Muscle of arm (tissue), 12 donors: ENCODE data around the gene HBG1. TPM values are rescaled to one million over a fixed set of nuclear protein-coding genes. Genes with fewer than 3 reads are reported as not detected.
"Not testable (repeated sequence)": the region's sequence is repeated elsewhere in the genome, so short reads cannot be mapped to it uniquely, and the experiment has no call there.

ENCODE experiments used
- DNase-seq: peaks from one replicate; pipeline ENCODE4 v3.0.0-alpha.2; 2013
- polyA plus RNA-seq, 12 donors: library from polyadenylated mRNA; unstranded; fragments of 120-200 nt; gene quantifications; one replicate each; pipeline ENCODE4 v1.2.1, GENCODE V29; 2013; ENCODE audit not compliant: insufficient read length in 12 of 12

The HBG1 gene
- polyA plus RNA-seq, 12 donors, result 4.2 to 8,722 (median 70.4) TPM; not detected in 1

DNA sequence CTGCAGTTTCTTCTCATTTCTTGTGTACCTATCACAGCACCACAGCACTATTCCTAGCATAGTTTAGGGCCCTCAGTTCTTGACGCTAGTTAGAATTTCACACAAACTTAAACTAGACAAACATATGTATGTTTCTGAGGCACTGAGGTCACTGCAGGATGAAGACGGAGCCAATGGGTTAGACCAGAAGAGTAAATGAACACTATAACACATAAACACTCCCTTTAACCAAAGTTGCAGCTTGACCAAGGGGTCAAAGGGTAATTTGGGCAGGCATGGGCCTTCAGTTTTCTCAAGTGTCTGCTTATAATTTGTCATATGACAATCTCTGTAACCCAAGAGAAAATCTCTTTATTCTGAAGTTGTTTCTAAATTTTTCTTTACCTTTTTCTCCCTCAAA is 33.0 kb upstream of the HBG1 start:
- DNase-seq, result no peak

- no peak for DNase-seq
Measured at GRCh38 chr11:5281596-5281995, 31.9 kb upstream of the HBG1 start.

GRCh38 chr11:5280582-5281102 is 31.0 kb upstream of the HBG1 start:
- DNase-seq, result peak; percentile 4

DNA sequence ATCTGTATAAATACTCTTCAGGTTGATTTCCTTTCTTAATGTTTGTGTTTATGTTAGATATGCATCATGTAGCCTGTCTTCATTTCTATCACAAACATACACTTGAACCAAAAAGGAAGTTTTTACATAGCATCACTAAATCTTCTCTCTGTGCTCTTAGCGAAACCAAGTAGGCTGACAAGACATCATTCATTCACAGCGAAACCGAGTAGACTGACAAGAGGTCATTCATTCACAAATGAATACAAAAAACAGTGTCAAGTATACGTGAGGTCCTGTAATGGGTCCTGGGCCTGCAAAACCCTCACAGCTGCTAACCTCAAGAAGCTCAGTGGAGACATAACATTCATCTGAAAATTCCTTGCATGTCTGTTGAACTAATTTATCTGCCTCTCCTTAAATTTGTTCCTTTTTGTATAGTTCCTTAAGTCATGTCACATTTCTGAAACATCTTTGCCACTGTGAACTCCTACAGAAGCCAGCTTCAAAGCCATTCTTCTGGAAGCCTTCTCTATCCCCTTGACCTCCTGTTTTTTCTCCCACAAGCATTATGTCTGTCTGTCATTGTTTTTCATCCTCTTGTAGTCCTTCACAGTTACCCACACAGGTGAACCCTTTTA is 29.9 kb upstream of the HBG1 start:
- DNase-seq, result no peak

DNA sequence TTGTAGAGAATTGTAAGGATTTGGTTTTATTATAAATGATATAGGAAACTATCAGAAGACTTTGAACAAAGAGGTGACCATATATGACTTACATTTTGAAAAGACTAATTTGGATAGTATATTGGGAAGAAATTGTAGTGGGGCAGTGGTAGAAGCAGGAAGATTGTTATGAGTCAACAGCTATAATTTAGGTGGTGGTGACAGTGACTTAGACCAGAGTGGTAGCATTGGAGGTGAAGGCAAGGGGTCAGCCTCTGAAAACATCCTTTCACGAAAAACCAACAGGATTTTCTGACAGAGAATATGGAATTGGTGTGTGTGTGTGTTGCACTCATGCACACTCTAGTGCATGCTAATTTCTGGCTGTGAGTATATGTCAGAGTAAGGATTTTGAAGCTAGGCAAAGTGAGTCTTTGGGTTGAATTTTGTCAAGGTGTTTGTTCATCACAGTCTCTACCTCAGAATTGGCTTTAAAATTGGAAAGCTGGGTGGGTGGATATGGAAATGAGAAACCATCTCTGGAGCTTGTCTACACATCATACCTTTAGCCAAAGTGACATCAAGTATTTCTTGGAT is 28.2 kb upstream of the HBG1 start:
- DNase-seq, result no peak

DNA sequence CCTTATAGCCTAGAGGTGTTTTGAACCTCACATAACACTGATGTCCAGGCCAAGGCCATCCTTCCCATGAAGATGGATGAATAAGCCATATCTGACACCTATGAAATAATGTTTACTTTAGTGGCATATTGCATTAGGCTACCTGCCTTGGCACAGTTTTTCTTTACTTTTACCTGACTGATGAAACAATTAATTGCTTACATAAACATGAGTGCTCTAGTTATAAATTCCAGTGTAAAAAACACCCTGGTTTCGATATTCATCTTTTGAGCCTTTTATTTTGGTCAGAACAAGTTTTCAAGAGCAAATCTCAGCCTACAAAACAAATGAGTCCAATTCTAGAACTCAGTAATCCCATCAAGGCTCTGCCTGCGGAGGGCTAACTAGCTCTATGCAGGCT is 27.0 kb upstream of the HBG1 start:
- DNase-seq, result no peak

DNA sequence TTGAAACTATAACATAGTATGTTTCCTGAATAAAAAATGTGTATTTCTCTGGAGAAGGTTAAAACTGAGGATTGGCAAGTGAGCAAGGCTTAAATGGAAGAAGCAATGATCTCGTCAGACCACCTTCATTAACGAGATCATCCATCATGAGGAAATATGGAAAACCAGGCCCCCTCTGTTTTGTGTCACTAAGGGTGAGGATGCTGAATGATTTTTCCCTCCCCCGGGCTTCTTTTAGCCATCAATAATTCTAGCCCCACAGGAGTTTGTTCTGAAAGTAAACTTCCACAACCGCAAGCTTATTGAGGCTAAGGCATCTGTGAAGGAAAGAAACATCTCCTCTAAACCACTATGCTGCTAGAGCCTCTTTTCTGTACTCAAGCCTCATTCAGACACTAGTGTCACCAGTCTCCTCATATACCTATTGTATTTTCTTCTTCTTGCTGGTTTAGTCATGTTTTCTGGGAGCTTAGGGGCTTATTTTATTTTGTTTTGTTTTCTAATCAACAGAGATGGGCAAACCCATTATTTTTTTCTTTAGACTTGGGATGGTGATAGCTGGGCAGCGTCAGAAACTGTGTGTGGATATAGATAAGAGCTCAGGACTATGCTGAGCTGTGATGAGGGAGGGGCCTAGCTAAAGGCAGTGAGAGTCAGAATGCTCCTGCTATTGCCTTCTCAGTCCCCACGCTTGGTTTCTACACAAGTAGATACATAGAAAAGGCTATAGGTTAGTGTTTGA is 25.9 kb upstream of the HBG1 start:
- no peak for DNase-seq

GRCh38 chr11:5274395-5274794 is 24.7 kb upstream of the HBG1 start:
- no peak for DNase-seq

DNA sequence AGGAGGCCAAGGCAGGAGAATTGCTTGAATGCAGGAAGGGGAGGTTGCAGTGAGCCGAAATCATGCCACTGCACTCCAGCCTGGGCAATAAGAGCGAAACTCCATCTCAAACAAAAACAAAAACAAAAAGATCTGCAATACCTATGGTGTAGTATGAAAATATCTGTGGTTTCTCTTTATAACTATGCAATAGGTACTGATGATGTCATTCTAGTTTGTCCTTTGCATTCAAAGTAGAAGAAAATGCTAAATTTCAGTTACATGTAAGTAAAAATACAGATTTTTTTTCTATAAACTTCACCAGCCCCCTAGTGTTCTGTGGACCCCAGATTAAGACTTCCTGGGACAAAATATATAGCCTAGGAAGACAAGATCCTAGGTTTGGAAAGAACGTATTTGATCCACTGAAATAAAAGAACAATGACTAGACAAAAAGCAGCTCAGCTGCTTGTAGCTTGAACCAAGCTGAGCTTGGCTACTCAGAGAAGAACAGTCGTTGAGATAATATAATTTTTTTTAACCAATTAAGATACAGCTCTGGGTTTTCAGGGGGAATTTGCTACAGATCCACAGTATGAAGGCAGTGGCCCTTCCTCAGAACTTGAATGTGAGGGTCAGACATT is 22.8 kb upstream of the HBG1 start:
- no peak for DNase-seq

- no peak for DNase-seq
Measured at GRCh38 chr11:5269715-5270147, 20.1 kb upstream of the HBG1 start, which contains the start of gene HBE1. Gene HBE1 (minus strand): TSS chr11:5269945. CDS start chr11:5269890, 55 bp downstream.

DNA sequence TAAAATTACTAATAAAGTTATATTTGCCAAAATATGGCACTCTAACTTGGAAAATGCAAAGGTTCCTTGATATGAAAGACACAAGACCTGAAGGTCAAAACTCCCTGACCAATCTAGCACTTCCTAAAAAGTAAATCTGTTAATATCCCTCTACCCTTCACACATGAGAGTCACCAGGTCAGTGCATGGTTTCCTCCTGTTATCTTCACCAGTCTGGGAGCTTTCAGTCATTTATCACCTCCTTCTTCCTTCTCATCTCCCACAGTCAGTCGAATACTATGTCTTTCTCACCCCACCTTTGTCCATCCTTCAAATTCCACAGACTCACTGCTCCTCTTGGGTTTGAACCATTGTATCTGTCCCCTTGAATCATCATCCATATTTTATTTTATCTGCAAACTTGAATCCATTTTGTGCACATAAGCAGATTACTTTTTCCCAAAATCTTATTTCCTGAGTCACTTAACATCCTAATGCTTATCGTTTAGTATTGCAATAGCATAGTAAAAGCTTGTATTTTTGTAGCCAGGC is 17.4 kb upstream of the HBG1 start:
- no peak for DNase-seq

DNA sequence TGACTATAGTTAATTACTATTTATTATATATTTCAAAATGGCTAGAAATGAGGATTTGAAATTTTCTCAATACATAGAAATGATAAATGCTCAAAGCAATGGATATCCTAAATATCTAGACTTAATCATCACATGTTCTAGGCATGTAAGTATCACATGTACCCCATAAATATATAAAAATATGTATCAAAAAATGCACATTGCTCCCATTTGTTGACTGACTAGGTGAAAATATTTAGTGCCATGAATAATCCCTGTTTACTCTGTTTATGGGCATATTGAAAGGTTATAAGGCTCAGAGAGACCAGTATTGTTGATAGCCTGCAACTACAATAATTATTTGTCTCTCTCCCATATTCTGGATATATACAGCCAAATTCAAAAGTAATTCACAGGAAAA is 17.0 kb upstream of the HBG1 start:
- DNase-seq, result no peak

DNA sequence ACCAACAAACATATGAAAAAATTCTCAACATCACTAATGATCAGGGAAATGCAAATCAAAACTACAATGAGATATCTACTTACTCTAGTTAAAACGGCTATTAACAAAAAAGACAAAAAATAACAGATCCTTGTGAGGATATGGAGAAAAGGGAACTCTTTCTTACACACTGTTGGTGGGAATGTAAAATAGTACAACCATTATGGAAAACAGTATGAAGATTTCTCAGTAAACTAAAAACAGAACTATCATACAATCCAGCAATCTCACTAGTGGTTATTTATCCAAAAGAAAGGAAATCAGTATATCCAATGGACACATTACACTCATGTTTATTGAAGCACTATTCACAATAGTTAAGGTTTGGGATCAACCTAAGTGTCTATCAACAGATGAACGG is 16.2 kb upstream of the HBG1 start:
- no peak for DNase-seq

GRCh38 chr11:5258543-5259262 is 9.0 kb upstream of the HBG1 start:
- no peak for DNase-seq

- DNase-seq, result no peak
Measured at GRCh38 chr11:5257296-5257695, 7.6 kb upstream of the HBG1 start.

DNA sequence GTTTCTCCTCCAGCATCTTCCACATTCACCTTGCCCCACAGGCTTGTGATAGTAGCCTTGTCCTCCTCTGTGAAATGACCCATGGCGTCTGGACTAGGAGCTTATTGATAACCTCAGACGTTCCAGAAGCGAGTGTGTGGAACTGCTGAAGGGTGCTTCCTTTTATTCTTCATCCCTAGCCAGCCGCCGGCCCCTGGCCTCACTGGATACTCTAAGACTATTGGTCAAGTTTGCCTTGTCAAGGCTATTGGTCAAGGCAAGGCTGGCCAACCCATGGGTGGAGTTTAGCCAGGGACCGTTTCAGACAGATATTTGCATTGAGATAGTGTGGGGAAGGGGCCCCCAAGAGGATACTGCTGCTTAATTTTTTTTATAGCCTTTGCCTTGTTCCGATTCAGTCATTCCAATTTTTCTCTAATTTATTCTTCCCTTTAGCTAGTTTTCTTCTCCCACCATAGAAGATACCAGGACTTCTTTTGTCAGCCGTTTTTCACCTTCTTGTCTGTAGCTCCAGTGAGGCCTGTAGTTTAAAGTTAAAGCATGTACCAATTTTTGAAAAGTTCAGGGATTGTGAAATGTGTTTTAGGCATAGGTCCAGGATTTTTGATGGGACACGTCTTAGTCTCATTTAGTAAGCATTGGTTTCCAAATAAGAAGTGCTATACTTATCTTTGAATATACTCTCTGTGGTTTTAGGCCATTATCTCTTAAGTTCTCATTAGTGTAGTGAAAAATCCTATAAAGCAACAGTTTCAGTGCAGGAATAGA is 5.2 kb upstream of the HBG1 start, which contains the start of gene HBG2:
Gene HBG2, minus strand, starts transcription at position 136 of the 768 bp plus-strand sequence. Its CDS starts 53 bp downstream, at position 83.
- DNase-seq, result not testable (repeated sequence)

DNA sequence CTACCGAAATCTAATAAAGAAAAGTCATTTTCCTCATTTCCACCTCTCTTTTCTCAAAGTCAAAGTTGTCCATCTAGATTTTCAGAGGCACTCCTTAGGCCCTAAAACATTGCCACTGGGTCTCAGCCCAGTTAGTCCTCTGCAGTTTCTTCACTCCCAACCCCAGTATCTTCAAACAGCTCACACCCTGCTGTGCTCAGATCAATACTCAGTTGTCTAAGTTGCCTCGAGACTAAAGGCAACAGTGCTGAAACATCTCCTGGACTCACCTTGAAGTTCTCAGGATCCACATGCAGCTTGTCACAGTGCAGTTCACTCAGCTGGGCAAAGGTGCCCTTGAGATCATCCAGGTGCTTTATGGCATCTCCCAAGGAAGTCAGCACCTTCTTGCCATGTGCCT is 4.4 kb upstream of the HBG1 start:
- not testable (repeated sequence) for DNase-seq

- not testable (repeated sequence) for DNase-seq
Measured at GRCh38 chr11:5253440-5253839, 3.8 kb upstream of the HBG1 start.

DNA sequence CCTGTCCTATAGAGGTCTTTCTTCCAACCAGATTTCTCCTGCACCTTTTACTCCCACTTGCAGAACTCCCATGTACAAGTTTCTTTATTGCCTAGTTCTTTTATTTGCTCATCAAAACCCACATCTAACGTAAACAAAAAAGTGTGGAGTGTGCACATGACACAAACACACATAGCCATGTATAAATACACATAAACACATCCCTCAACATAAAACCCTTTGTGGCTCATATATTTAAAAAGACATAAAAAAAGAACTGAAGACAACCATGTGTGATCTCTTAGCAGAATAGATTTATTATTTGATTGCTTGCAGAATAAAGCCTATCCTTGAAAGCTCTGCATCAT is 3.2 kb upstream of the HBG1 start:
- DNase-seq, result no peak

DNA sequence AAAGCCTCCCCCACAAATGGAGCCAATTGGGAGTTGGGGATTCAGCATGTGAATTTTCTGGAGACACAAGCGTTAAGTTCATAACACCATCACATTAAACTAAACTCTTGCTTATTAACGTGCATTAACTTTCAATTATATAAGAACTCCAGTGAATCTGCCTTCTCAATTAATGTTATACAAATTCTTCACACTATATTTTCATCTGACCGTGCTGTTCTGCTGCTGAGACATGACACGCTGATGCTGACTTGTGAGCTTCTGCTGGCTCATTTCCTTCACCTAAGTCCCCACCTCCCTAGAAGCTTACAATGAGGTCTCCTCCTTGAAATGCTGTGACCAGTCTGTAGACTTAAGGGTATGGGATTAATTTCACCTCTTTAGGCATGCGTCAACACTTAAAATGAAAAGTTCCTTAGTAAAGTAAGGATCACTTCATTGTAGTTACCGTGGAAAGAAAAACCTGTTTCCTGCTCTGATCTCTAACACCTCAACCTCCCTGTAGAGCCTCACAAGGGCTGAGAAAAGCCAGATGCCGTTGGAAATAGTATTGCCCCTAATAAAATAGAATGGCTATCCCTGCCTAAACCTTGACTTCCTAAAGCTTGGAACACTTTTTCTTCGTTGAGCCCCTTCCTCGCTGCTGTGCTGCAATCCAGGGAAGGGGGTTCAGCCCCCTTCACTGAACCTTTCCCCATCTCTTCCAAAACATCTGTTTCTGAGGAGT is 2.7 kb upstream of the HBG1 start:
- DNase-seq, result no peak
